ENCODE results near the gene SORCS2. TPM values are rescaled to one million over a fixed set of nuclear protein-coding genes. Genes with fewer than 3 reads are reported as not detected.

Gene SORCS2
- total RNA-seq, 1 experiment from 2014 or later: 0.15 TPM

DNA sequence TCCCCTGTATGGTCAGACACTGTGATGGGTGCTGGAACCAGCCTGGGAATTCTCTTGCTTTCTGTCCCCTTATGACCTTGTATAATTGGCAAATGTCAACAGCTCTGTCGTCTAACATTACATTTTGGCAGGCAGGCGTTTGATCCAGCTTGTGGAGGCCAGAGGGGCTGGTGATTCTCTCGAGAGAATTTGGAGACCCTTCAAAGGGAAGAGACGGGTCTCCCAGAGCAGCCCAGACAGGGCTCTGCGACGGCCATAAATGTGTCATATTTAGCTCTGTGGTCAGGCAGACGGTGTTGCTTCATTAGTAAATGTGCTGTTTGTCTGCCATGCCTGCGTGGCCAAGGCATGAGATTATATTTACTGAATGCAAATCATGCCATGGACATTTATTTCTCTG, 68.7 kb downstream of the SORCS2 start:
- H3K27me3 ChIP-seq (ENCODE audit: control insufficient read depth, insufficient read depth, low read length): no peaks in the 10 kb centered on the region
- intact Hi-C loops (cut with micrococcal nuclease; ENCODE audit: unreplicated experiment): no loop called here

GRCh38 chr4:7261536-7261935, 69.2 kb downstream of the SORCS2 start:
- DNase-seq (ENCODE audit: low read depth, low spot score): no peak
- no peaks in the 10 kb centered on the region for H3K27me3 ChIP-seq (ENCODE audit: control insufficient read depth, insufficient read depth, low read length)
- no peak overlapping the region for H3K4me3 ChIP-seq (ENCODE audit: low read depth in 2 of 2, low read length in 2 of 2)
- H3K9me3 ChIP-seq (ENCODE audit: control insufficient read depth, insufficient read depth, low read depth, low read length): no peaks in the 10 kb centered on the region
- no peak for TF ChIP-seq REST (IDR thresholded peaks at IDR 0.05; ENCODE audit: insufficient read depth in 1 of 2, low read depth in 2 of 2, low read length in 1 of 2)
- TF ChIP-seq TCF7L2 (IDR thresholded peaks at IDR 0.05; ENCODE audit: low read depth, low read length): no peak
- no peak for TF ChIP-seq CTCF (IDR thresholded peaks at IDR 0.05)
- no peak for TF ChIP-seq POLR2AphosphoS5 (IDR thresholded peaks at IDR 0.05; ENCODE audit: low read depth, low read length)
- TF ChIP-seq SIN3A (IDR thresholded peaks at IDR 0.05; ENCODE audit: borderline replicate concordance, insufficient read depth, low read depth, low read length): no peak
- POLR2A ChIA-PET: no interaction called here
- CTCF ChIA-PET: no interaction called here
- H3K27ac ChIP-seq (ENCODE audit: low read length): no peak overlapping the region
- in situ Hi-C loops (cut with HindIII; ENCODE audit: low pct_unique_long_range_greater_than_20kb, low sequenced_read_pairs) (no loop called here), intact Hi-C loops (cut with micrococcal nuclease; ENCODE audit: unreplicated experiment) (no loop called here)
- H3K36me3 ChIP-seq (ENCODE audit: control insufficient read depth, insufficient read depth, low read length): no peaks in the 10 kb centered on the region
- BruUV-seq (replicated peaks): no TSS peak
- ATAC-seq: no peak
- H3K4me1 ChIP-seq (ENCODE audit: control insufficient read depth, insufficient read depth, low read length): 0 out of 2 replicates have a peak, but pooled peaks cover under 1% of the 10 kb centered on the region

More for the DNA sequence above, 68.7 kb downstream of the SORCS2 start:
- ChIA-PET POLR2A (no interaction called here), CTCF (no interaction called here)
- Histone ChIP-seq H3K9me3 (ENCODE audit: control insufficient read depth, insufficient read depth, low read depth, low read length) (no peaks in the 10 kb centered on the region), H3K4me3 (ENCODE audit: low read depth in 2 of 2, low read length in 2 of 2) (no peak overlapping the region), H3K27ac (ENCODE audit: low read length) (no peak overlapping the region), H3K4me1 (ENCODE audit: control insufficient read depth, insufficient read depth, low read length) (no peaks in the 10 kb centered on the region), H3K36me3 (ENCODE audit: control insufficient read depth, insufficient read depth, low read length) (no peaks in the 10 kb centered on the region)
- DNase-seq (ENCODE audit: low read depth, low spot score) (no peak), ATAC-seq (no peak)
- no TSS peak for BruUV-seq (replicated peaks)
- in situ Hi-C loops (cut with HindIII; ENCODE audit: low pct_unique_long_range_greater_than_20kb, low sequenced_read_pairs): no loop called here
- TF ChIP-seq REST (IDR thresholded peaks at IDR 0.05; ENCODE audit: insufficient read depth in 1 of 2, low read depth in 2 of 2, low read length in 1 of 2) (no peak), SIN3A (IDR thresholded peaks at IDR 0.05; ENCODE audit: borderline replicate concordance, insufficient read depth, low read depth, low read length) (no peak), POLR2AphosphoS5 (IDR thresholded peaks at IDR 0.05; ENCODE audit: low read depth, low read length) (no peak), TCF7L2 (IDR thresholded peaks at IDR 0.05; ENCODE audit: low read depth, low read length) (no peak), CTCF (IDR thresholded peaks at IDR 0.05) (no peak)

Measured in Panc1 (cell line).